BLaER1 treated with 17β-estradiol and CSF1 and Interleukin-3, amounts not matched to agents 10 nM and 100 nM (cell line): ENCODE data around the gene TPSB2.
"Not testable (repeated sequence)": the region's sequence is repeated elsewhere in the genome, so short reads cannot be mapped to it uniquely, and the experiment has no call there.

ENCODE experiments used
- H3K27ac ChIP-seq, 11 experiments: shearing (Covaris generic); formaldehyde crosslinking; 2 replicates each; pipeline ENCODE4 v1.8.1; 2022
- H3K27me3 ChIP-seq, 11 experiments: shearing (Covaris generic); formaldehyde crosslinking; 2 replicates each; pipeline ENCODE4 v1.8.1; 2022
- H3K36me3 ChIP-seq, 11 experiments: shearing (Covaris generic); formaldehyde crosslinking; 2 replicates each; pipeline ENCODE4 v1.8.1; 2022
- H3K4me1 ChIP-seq, 10 experiments: shearing (Covaris generic); formaldehyde crosslinking; 2 replicates each; pipeline ENCODE4 v1.8.1; 2022
- H3K4me2 ChIP-seq, 11 experiments: shearing (Covaris generic); formaldehyde crosslinking; 2 replicates each; pipeline ENCODE4 v1.8.1; 2022
- H3K4me3 ChIP-seq, 10 experiments: shearing (Covaris generic); formaldehyde crosslinking; 2 replicates each; pipeline ENCODE4 v1.8.1; 2022
- H3K9ac ChIP-seq, 11 experiments: shearing (Covaris generic); formaldehyde crosslinking; 2 replicates each; pipeline ENCODE4 v1.8.1; 2022
- H3K9me3 ChIP-seq, 11 experiments: shearing (Covaris generic); formaldehyde crosslinking; replicated peaks in 1 of 11; 2 replicates each; pipeline ENCODE4 v1.8.1; 2022
- H4K20me1 ChIP-seq, 11 experiments: shearing (Covaris generic); formaldehyde crosslinking; 2 replicates each; pipeline ENCODE4 v1.8.1; 2022
- Cebpa-rat ChIP-seq, 11 experiments: shearing (Covaris generic); IDR thresholded peaks; 2 replicates each; pipeline ENCODE4 v1.8.1; 2022

The TPSB2 gene

DNA sequence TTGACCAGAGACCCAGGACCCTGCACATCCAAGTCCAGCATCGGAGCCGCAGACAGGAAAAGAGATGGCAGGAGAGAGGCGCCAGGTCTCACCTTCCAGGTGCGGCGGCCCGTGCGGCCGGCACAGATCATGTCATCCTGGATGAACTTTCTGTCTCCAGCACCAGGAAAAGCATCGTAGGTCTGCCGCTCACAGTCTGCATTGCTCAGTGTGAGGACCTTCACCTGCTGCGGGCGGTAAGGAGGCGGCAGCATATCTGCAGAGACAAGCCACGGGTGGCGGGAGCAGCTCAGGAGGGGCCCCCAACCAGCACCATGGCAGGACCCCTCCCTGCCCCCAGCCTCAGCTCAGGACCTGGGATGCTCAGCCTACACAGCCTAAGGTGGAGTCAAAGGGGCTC, 43.8 kb upstream of the TPSB2 start:
- Histone ChIP-seq H3K4me3 (no peak overlapping the region), H3K36me3 (no peaks in the 10 kb centered on the region), H4K20me1 (no peaks in the 10 kb centered on the region), H3K4me1 (peaks cover 9 to 27% (median 22%) of the 10 kb centered on the region in 10 experiments), H3K9ac (no peak overlapping the region), H3K4me2 (no peak overlapping the region), H3K27ac (no peak overlapping the region), H3K27me3 (peaks cover 9 to 25% (median 18%) of the 10 kb centered on the region in 11 experiments; a peak in 17 of 22 replicates), H3K9me3 (no peaks in the 10 kb centered on the region)
- no peak for TF ChIP-seq Cebpa-rat (IDR thresholded peaks at IDR 0.05)

GRCh38 chr16:1272453-1273198, 42.6 kb upstream of the TPSB2 start:
- no peak for TF ChIP-seq Cebpa-rat (IDR thresholded peaks at IDR 0.05)
- no peak overlapping the region for H3K9ac ChIP-seq
- no peak overlapping the region for H3K27ac ChIP-seq
- peaks cover 8 to 16% (median 13%) of the 10 kb centered on the region in 10 experiments for H3K4me1 ChIP-seq
- no peak overlapping the region for H3K4me3 ChIP-seq
- peaks cover 4 to 13% (median 8%) of the 10 kb centered on the region in 11 experiments; a peak in 15 of 22 replicates for H3K27me3 ChIP-seq
- H3K36me3 ChIP-seq, result no peaks in the 10 kb centered on the region
- H3K4me2 ChIP-seq, result peak overlapping the region in 7 of 11 experiments; percentile 35 to 60 (median 48); a peak in 12 of 22 replicates
- no peaks in the 10 kb centered on the region for H4K20me1 ChIP-seq
- no peaks in the 10 kb centered on the region for H3K9me3 ChIP-seq

GRCh38 chr16:1271724-1272413, 41.9 kb upstream of the TPSB2 start:
- H3K4me3 ChIP-seq, H3K27ac ChIP-seq, H3K9me3 ChIP-seq, H4K20me1 ChIP-seq, H3K27me3 ChIP-seq, H3K36me3 ChIP-seq, H3K9ac ChIP-seq: not testable (repeated sequence)
- peak overlapping the region in 10 of 11 experiments; percentile 9 to 60 (median 44); a peak in 17 of 22 replicates for H3K4me2 ChIP-seq
- peaks cover 8 to 15% (median 13%) of the 10 kb centered on the region in 10 experiments for H3K4me1 ChIP-seq

- Histone ChIP-seq H3K9ac (no peak overlapping the region), H4K20me1 (no peaks in the 10 kb centered on the region), H3K4me2 (peak overlapping the region in 9 of 11 experiments; percentile 23 to 60 (median 47); a peak in 15 of 22 replicates), H3K4me3 (no peak overlapping the region), H3K27me3 (peaks cover 0 to 6% (median 0%) of the 10 kb centered on the region in 11 experiments; a peak in 6 of 22 replicates), H3K4me1 (peaks cover 8 to 15% (median 13%) of the 10 kb centered on the region in 10 experiments), H3K27ac (no peak overlapping the region), H3K9me3 (no peaks in the 10 kb centered on the region), H3K36me3 (no peaks in the 10 kb centered on the region)
- TF ChIP-seq Cebpa-rat (IDR thresholded peaks at IDR 0.05), result no peak
Observed at GRCh38 chr16:1271380-1271723, 41.4 kb upstream of the TPSB2 start.

DNA sequence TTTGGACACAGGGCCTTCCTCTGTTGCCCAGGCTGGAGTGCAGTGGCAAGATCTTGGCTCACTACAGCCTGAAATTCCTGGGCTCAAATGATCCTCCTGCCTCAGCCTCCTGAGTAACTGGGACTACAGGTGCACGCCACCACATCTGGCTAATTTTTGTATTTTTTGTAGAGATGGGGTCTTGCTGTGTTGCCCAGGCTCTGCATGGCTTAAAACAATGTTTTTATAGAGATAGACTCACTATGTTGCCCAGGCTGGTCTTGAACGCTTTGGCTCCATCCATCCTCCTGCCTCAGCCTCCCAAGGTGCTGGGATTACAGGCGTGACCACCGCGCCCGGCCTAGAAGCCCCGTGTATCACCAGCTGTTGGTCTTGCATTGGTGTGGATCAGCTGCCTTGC, 39.4 kb upstream of the TPSB2 start:
- not testable (repeated sequence) for H3K4me3 ChIP-seq, H3K27ac ChIP-seq, H3K9ac ChIP-seq, H3K4me2 ChIP-seq, H4K20me1 ChIP-seq, H3K36me3 ChIP-seq, H3K9me3 ChIP-seq, H3K27me3 ChIP-seq
- peaks cover 8 to 15% (median 13%) of the 10 kb centered on the region in 10 experiments for H3K4me1 ChIP-seq

- no peak for TF ChIP-seq Cebpa-rat (IDR thresholded peaks at IDR 0.05)
- H3K4me3 ChIP-seq, result no peak overlapping the region
- no peak overlapping the region for H3K4me2 ChIP-seq
- no peak overlapping the region for H3K9ac ChIP-seq
- peaks cover 0 to 38% (median 9%) of the 10 kb centered on the region in 11 experiments; a peak in 10 of 22 replicates for H4K20me1 ChIP-seq
- H3K4me1 ChIP-seq, result peaks cover 0 to 7% (median 2%) of the 10 kb centered on the region in 10 experiments; a peak in 4 of 20 replicates
- no peak overlapping the region for H3K27ac ChIP-seq
- H3K9me3 ChIP-seq, result peaks cover 0 to 7% (median 0%) of the 10 kb centered on the region in 11 experiments; a peak in 2 of 22 replicates
- H3K27me3 ChIP-seq, result peaks cover 26 to 40% (median 32%) of the 10 kb centered on the region in 11 experiments
- no peaks in the 10 kb centered on the region for H3K36me3 ChIP-seq
Observed at GRCh38 chr16:1265826-1266225, 35.8 kb upstream of the TPSB2 start.

GRCh38 chr16:1265090-1265630, 35.2 kb upstream of the TPSB2 start:
- Histone ChIP-seq H3K9ac (no peak overlapping the region), H3K4me2 (no peak overlapping the region), H3K27me3 (peaks cover 33 to 47% (median 38%) of the 10 kb centered on the region in 11 experiments), H3K4me3 (no peak overlapping the region), H3K36me3 (no peaks in the 10 kb centered on the region), H3K4me1 (peaks cover 0 to 7% (median 2%) of the 10 kb centered on the region in 10 experiments; a peak in 4 of 20 replicates), H3K27ac (no peak overlapping the region), H4K20me1 (peaks cover 0 to 44% (median 12%) of the 10 kb centered on the region in 11 experiments; a peak in 13 of 22 replicates), H3K9me3 (peaks cover 0 to 7% (median 0%) of the 10 kb centered on the region in 11 experiments; a peak in 2 of 22 replicates)
- no peak for TF ChIP-seq Cebpa-rat (IDR thresholded peaks at IDR 0.05)

GRCh38 chr16:1264345-1265089, 34.5 kb upstream of the TPSB2 start:
- no peak overlapping the region for H3K4me2 ChIP-seq
- H3K27ac ChIP-seq, result no peak overlapping the region
- H3K36me3 ChIP-seq, result no peaks in the 10 kb centered on the region
- peaks cover 0 to 7% (median 4%) of the 10 kb centered on the region in 10 experiments; a peak in 9 of 20 replicates for H3K4me1 ChIP-seq
- H3K4me3 ChIP-seq, result no peak overlapping the region
- H4K20me1 ChIP-seq, result peaks cover 0 to 51% (median 17%) of the 10 kb centered on the region in 11 experiments; a peak in 15 of 22 replicates
- no peak overlapping the region for H3K9ac ChIP-seq
- peaks cover 0 to 7% (median 0%) of the 10 kb centered on the region in 11 experiments; a peak in 2 of 22 replicates for H3K9me3 ChIP-seq
- TF ChIP-seq Cebpa-rat (IDR thresholded peaks at IDR 0.05), result no peak
- peaks cover 39 to 54% (median 45%) of the 10 kb centered on the region in 11 experiments for H3K27me3 ChIP-seq
